H1 (cell line): ENCODE data around the gene PSG5. TPM values are rescaled to one million over a fixed set of nuclear protein-coding genes. Genes with fewer than 3 reads are reported as not detected.
"Not testable (repeated sequence)": the region's sequence is repeated elsewhere in the genome, so short reads cannot be mapped to it uniquely, and the experiment has no call there.

Source experiments
- CTCF ChIA-PET: fragments of 300-600 bp; sonication (Branson Sonifier 250); formaldehyde crosslinking; loops from one replicate; lab custom pipeline; 2021; ENCODE audit not compliant: partially characterized antibody; lab: Charles Lee
- POLR2A ChIA-PET: fragments of 300-600 bp; sonication (Branson Sonifier 250); formaldehyde crosslinking; loops from one replicate; lab custom pipeline; 2021; ENCODE audit warnings: inconsistent platforms; ENCODE audit not compliant: partially characterized antibody; lab: Charles Lee
- DNase-seq, 2 experiments: peaks; one replicate each; pipeline versions ENCODE4 v3.0.0 to v3.0.0-alpha.2; 2010 to 2022; ENCODE audit warnings: low spot score in 2 of 2, low read depth in 1 of 2, mixed read lengths in 1 of 2
- FAIRE-seq: peaks from 2 replicates; lab custom pipeline; 2011; peaks lifted over from hg19 to GRCh38; lab: Jason Lieb, UNC
- H2AFZ ChIP-seq: 2 replicates; pipeline ENCODE4 v1.8.1; 2012; ENCODE audit warnings: low read length, inconsistent platforms
- H2AK5ac ChIP-seq: 2 replicates; pipeline ENCODE4 v1.6.1; 2013; ENCODE audit warnings: low read depth, low read length
- H2BK120ac ChIP-seq: replicated peaks from 2 replicates; pipeline ENCODE3; 2013; ENCODE audit warnings: low read depth, low read length, inconsistent platforms
- H2BK12ac ChIP-seq: 2 replicates; pipeline ENCODE4 v1.6.1; 2013; ENCODE audit warnings: low read depth, low read length
- H2BK15ac ChIP-seq: 2 replicates; pipeline ENCODE4 v1.6.1; 2013; ENCODE audit warnings: low read length
- H2BK20ac ChIP-seq: 2 replicates; pipeline ENCODE4 v1.6.1; 2013; ENCODE audit warnings: low read length
- H2BK5ac ChIP-seq: 2 replicates; pipeline ENCODE4 v1.6.1; 2013; ENCODE audit warnings: low read depth, low read length
- H3K14ac ChIP-seq: 2 replicates; pipeline ENCODE4 v1.6.1; 2013; ENCODE audit warnings: inconsistent platforms; ENCODE audit not compliant: insufficient read length
- H3K18ac ChIP-seq: 2 replicates; pipeline ENCODE4 v1.6.1; 2013; ENCODE audit warnings: low read length; ENCODE audit errors: extremely low read depth
- H3K23ac ChIP-seq: 2 replicates; pipeline ENCODE4 v1.6.1; 2013; ENCODE audit warnings: inconsistent platforms; ENCODE audit not compliant: insufficient read length
- H3K23me2 ChIP-seq: 2 replicates; pipeline ENCODE4 v1.6.1; 2013; ENCODE audit warnings: low read depth, low read length
- H3K27ac ChIP-seq: 2 replicates; pipeline ENCODE4 v1.6.1; 2011; ENCODE audit warnings: low read depth, low read length, inconsistent platforms
- H3K27me3 ChIP-seq, 4 experiments: replicated peaks in 1 of 4; 1 replicate in 1 of 4; 2 replicates in 3 of 4; pipeline versions ENCODE4 v1.6.1 to v1.8.1; 2011 to 2013; ENCODE audit warnings: low read length in 3 of 4, mild to moderate bottlenecking in 3 of 4, inconsistent platforms in 2 of 4, mixed read lengths in 2 of 4, moderate library complexity in 1 of 4; ENCODE audit not compliant: control insufficient read depth in 3 of 4, insufficient read depth in 3 of 4; ENCODE audit errors: extremely low read depth in 1 of 4
- H3K36me3 ChIP-seq, 4 experiments: 2 replicates each; pipeline versions ENCODE4 v1.6.1 to v1.8.1; 2011 to 2013; ENCODE audit warnings: mild to moderate bottlenecking in 4 of 4, low read length in 3 of 4, moderate library complexity in 2 of 4, control low read depth in 1 of 4, inconsistent platforms in 1 of 4; ENCODE audit not compliant: insufficient read depth in 4 of 4, control insufficient read depth in 2 of 4
- H3K4ac ChIP-seq: replicated peaks from 2 replicates; pipeline ENCODE3; 2013; ENCODE audit warnings: low read length, low read depth, mixed read lengths, inconsistent platforms; ENCODE audit not compliant: insufficient read length
- H3K4me1 ChIP-seq, 4 experiments: replicated peaks in 1 of 4; 1 replicate in 1 of 4; 2 replicates in 3 of 4; pipeline versions ENCODE4 v1.6.1 to v1.8.1; 2011 to 2013; ENCODE audit warnings: low read length in 3 of 4, inconsistent platforms in 2 of 4, mixed read lengths in 1 of 4; ENCODE audit not compliant: insufficient read depth in 4 of 4, control insufficient read depth in 3 of 4
- H3K4me2 ChIP-seq, 2 experiments: 2 replicates each; pipeline versions ENCODE4 v1.6.1 to v1.8.1; 2011 to 2013; ENCODE audit warnings: low read depth in 2 of 2, low read length in 2 of 2, control low read depth in 1 of 2, inconsistent platforms in 1 of 2, mild to moderate bottlenecking in 1 of 2; ENCODE audit not compliant: insufficient read depth in 1 of 2
- H3K4me3 ChIP-seq, 4 experiments: fragments of 200-600, 300-600 bp in 1 of 4; sonication (generic), shearing (Covaris generic), sonication (Bioruptor Twin) in 1 of 4; 2 replicates each; pipeline versions ENCODE4 v1.5.1 to v1.8.1; 2011 to 2016; ENCODE audit warnings: low read length in 4 of 4, low read depth in 3 of 4, control low read depth in 2 of 4, inconsistent platforms in 2 of 4, mild to moderate bottlenecking in 2 of 4, mixed read lengths in 1 of 4, moderate library complexity in 1 of 4; ENCODE audit not compliant: insufficient read depth in 2 of 4; ENCODE audit errors: extremely low read depth in 1 of 4
- H3K56ac ChIP-seq: replicated peaks from 2 replicates; pipeline ENCODE3; 2013; ENCODE audit warnings: low read depth, mild to moderate bottlenecking, mixed read lengths, low read length, inconsistent platforms; ENCODE audit not compliant: insufficient read length
- H3K79me1 ChIP-seq: 2 replicates; pipeline ENCODE4 v1.6.1; 2013; ENCODE audit warnings: low read depth, low read length, control low read depth
- H3K79me2 ChIP-seq, 2 experiments: 2 replicates each; pipeline versions ENCODE4 v1.6.1 to v1.8.1; 2012 to 2013; ENCODE audit warnings: low read length in 2 of 2, mild to moderate bottlenecking in 2 of 2, inconsistent platforms in 1 of 2; ENCODE audit not compliant: insufficient read depth in 2 of 2, control insufficient read depth in 1 of 2
- H3K9ac ChIP-seq, 4 experiments: replicated peaks in 1 of 4; 1 replicate in 1 of 4; 2 replicates in 3 of 4; pipeline versions ENCODE4 v1.6.1 to v1.8.1; 2011 to 2013; ENCODE audit warnings: low read depth in 3 of 4, low read length in 3 of 4, control low read depth in 2 of 4, mild to moderate bottlenecking in 2 of 4, moderate library complexity in 2 of 4, inconsistent platforms in 1 of 4; ENCODE audit errors: extremely low read depth in 1 of 4
- H3K9me3 ChIP-seq, 2 experiments: 2 replicates each; pipeline versions ENCODE4 v1.6.1 to v1.8.1; 2012 to 2013; ENCODE audit warnings: mild to moderate bottlenecking in 2 of 2, moderate library complexity in 2 of 2, control low read depth in 1 of 2, inconsistent platforms in 1 of 2, low read depth in 1 of 2, low read length in 1 of 2, mixed read lengths in 1 of 2; ENCODE audit not compliant: insufficient read depth in 2 of 2
- H4K20me1 ChIP-seq, 2 experiments: replicated peaks in 1 of 2; 2 replicates each; pipeline versions ENCODE3 to v1.8.1; 2011 to 2013; ENCODE audit warnings: inconsistent platforms in 2 of 2, low read length in 2 of 2, mild to moderate bottlenecking in 1 of 2; ENCODE audit not compliant: insufficient read depth in 2 of 2, control insufficient read depth in 1 of 2
- H4K5ac ChIP-seq: 2 replicates; pipeline ENCODE4 v1.6.1; 2013; ENCODE audit warnings: low read length, low read depth, mixed read lengths, inconsistent platforms; ENCODE audit not compliant: insufficient read length
- H4K8ac ChIP-seq: 2 replicates; pipeline ENCODE4 v1.8.0; 2013; ENCODE audit warnings: mild to moderate bottlenecking, moderate library complexity, low read length, inconsistent platforms; ENCODE audit not compliant: insufficient read depth; ENCODE audit errors: extremely low read depth
- H4K91ac ChIP-seq: replicated peaks from 2 replicates; pipeline ENCODE3; 2013; ENCODE audit warnings: low read length, mixed read lengths, inconsistent platforms; ENCODE audit not compliant: insufficient read length
- WGBS, 2 experiments: shearing (Covaris generic) in 1 of 2; methylation state at CpG; one replicate each; pipeline versions ENCODE4 v1.1.6 to v1.1.7; 2013 to 2015; ENCODE audit warnings: low lambda C conversion rate in 2 of 2, mixed read lengths in 2 of 2, inconsistent platforms in 1 of 2, low coverage in 1 of 2, missing lambda C conversion rate in 1 of 2; ENCODE audit not compliant: insufficient replicate concordance in 2 of 2, insufficient coverage in 1 of 2, insufficient read length in 1 of 2; ENCODE audit errors: extremely low coverage in 1 of 2, missing lambda C conversion rate in 1 of 2; 5-methylcytosine and 5-hydroxymethylcytosine counted together
- polyA plus RNA-seq, 7 experiments: library from polyadenylated mRNA; depleted of rRNA in 3 of 7; stranded (reverse) in 5 of 7; unstranded in 2 of 7; fragments of >200 nt in 5 of 7; fragments of 200-250 nt in 2 of 7; gene quantifications; 1 replicate in 5 of 7; 2 replicates in 1 of 7; 4 replicates in 1 of 7; pipeline versions ENCODE4 v1.2.1 to v1.2.3, GENCODE V29; 2011 to 2013; ENCODE audit warnings: missing spikeins in 2 of 7, mixed read lengths in 2 of 7
- total RNA-seq: library from RNA; stranded (reverse); fragmentation: NEBNext Ultra II Directional; extraction: Animal tissue kit (Norgen Biotek cat#: 25700); gene quantifications from 2 replicates; pipeline ENCODE4 v1.2.1, GENCODE V29; 2021

Gene PSG5
- total and polyA plus RNA-seq, 2 of the 8 experiments (the other 6 are each of a cell fraction or from before 2014, with no cell fraction given), result not detected

- 86% methylated on average over 1 of the region's 1 CpG; no CpG with 5 or more reads in 1 of the 2 experiments for WGBS, 2 experiments
- POLR2A ChIA-PET, H3K79me2 ChIP-seq, H4K8ac ChIP-seq, H2BK120ac ChIP-seq, H3K9ac ChIP-seq, H3K56ac ChIP-seq, H2AFZ ChIP-seq, H3K4me3 ChIP-seq, H2BK5ac ChIP-seq, H3K79me1 ChIP-seq, H2AK5ac ChIP-seq, H4K91ac ChIP-seq, H3K27me3 ChIP-seq, H3K36me3 ChIP-seq, H3K23me2 ChIP-seq, H2BK12ac ChIP-seq, H3K23ac ChIP-seq, H3K4ac ChIP-seq, FAIRE-seq, H4K5ac ChIP-seq, H3K4me1 ChIP-seq, H3K14ac ChIP-seq, H2BK20ac ChIP-seq, H3K18ac ChIP-seq, H4K20me1 ChIP-seq, DNase-seq, H3K27ac ChIP-seq, H2BK15ac ChIP-seq, CTCF ChIA-PET, H3K4me2 ChIP-seq: not testable (repeated sequence)
- peaks cover 24 to 49% of the 10 kb centered on the region in 2 experiments; a peak in 3 of 4 replicates for H3K9me3 ChIP-seq
These were observed 40.6 kb upstream of the PSG5 start for GRCh38 chr19:43226986-43227385.
